ENCODE measurements around the gene SREK1IP1.
"Not testable (repeated sequence)": the region's sequence is repeated elsewhere in the genome, so short reads cannot be mapped to it uniquely, and the experiment has no call there.

Gene SREK1IP1

GRCh38 chr5:64746446-64746845, 22.0 kb downstream of the SREK1IP1 start:
- no peak for TF ChIP-seq CTCF (IDR thresholded peaks at IDR 0.05; ENCODE audit: insufficient read depth, missing control alignments)
- DNase-seq (ENCODE audit: insufficient read length, low spot score), result no peak
- peak; percentile 46 for FAIRE-seq

GRCh38 chr5:64744914-64745313, 23.6 kb downstream of the SREK1IP1 start:
- no peak for TF ChIP-seq CTCF (IDR thresholded peaks at IDR 0.05; ENCODE audit: insufficient read depth, missing control alignments)
- FAIRE-seq, result no peak

GRCh38 chr5:64742821-64743220, 25.7 kb downstream of the SREK1IP1 start:
- no peak for TF ChIP-seq CTCF (IDR thresholded peaks at IDR 0.05; ENCODE audit: insufficient read depth, missing control alignments)
- DNase-seq (ENCODE audit: insufficient read length, low spot score) (no peak), FAIRE-seq (no peak)

More at GRCh38 chr5:64744914-64745313, 23.6 kb downstream of the SREK1IP1 start:
- DNase-seq (ENCODE audit: insufficient read length, low spot score), result no peak

GRCh38 chr5:64742411-64742810, 26.1 kb downstream of the SREK1IP1 start:
- TF ChIP-seq CTCF (IDR thresholded peaks at IDR 0.05; ENCODE audit: insufficient read depth, missing control alignments), result no peak
- DNase-seq (ENCODE audit: insufficient read length, low spot score) (no peak), FAIRE-seq (no peak)

- DNase-seq (ENCODE audit: insufficient read length, low spot score) (no peak), FAIRE-seq (no peak)
- no peak for TF ChIP-seq CTCF (IDR thresholded peaks at IDR 0.05; ENCODE audit: insufficient read depth, missing control alignments)
Measured at GRCh38 chr5:64727150-64727549, 41.3 kb downstream of the SREK1IP1 start.

GRCh38 chr5:64722588-64722987, 45.9 kb downstream of the SREK1IP1 start:
- TF ChIP-seq CTCF (IDR thresholded peaks at IDR 0.05; ENCODE audit: insufficient read depth, missing control alignments), result no peak
- FAIRE-seq, result no peak
- no peak for DNase-seq (ENCODE audit: insufficient read length, low spot score)

- not testable (repeated sequence) for FAIRE-seq
Measured at GRCh38 chr5:64714495-64714894, 54.0 kb downstream of the SREK1IP1 start.

GRCh38 chr5:64707191-64707590, 61.3 kb downstream of the SREK1IP1 start:
- FAIRE-seq, result no peak
- TF ChIP-seq CTCF (IDR thresholded peaks at IDR 0.05; ENCODE audit: insufficient read depth, missing control alignments), result no peak
- DNase-seq (ENCODE audit: insufficient read length, low spot score), result no peak

More at GRCh38 chr5:64714495-64714894, 54.0 kb downstream of the SREK1IP1 start:
- DNase-seq (ENCODE audit: insufficient read length, low spot score), result not testable (repeated sequence)

- not testable (repeated sequence) for DNase-seq (ENCODE audit: insufficient read length, low spot score); FAIRE-seq
Measured at GRCh38 chr5:64706074-64706473, 62.4 kb downstream of the SREK1IP1 start.

Data from D721Med (cell line).